ENCODE measurements around the gene IGFLR1.
"Not testable (repeated sequence)": the region's sequence is repeated elsewhere in the genome, so short reads cannot be mapped to it uniquely, and the experiment has no call there.

The IGFLR1 gene

GRCh38 chr19:35777086-35777841, 35.0 kb upstream of the IGFLR1 start:
- peak; percentile 96 for DNase-seq

GRCh38 chr19:35776102-35776788, 34.0 kb upstream of the IGFLR1 start:
- no peak for DNase-seq

- DNase-seq = peak; percentile 98
These were observed 33.2 kb upstream of the IGFLR1 start, which contains the start of gene ARHGAP33 for GRCh38 chr19:35775298-35776101. Gene ARHGAP33 (plus strand): TSS chr19:35775564. CDS start chr19:35775659, 95 bp downstream.

GRCh38 chr19:35775046-35775297, 32.7 kb upstream of the IGFLR1 start:
- no peak for DNase-seq

- peak; percentile 50 for DNase-seq
These were observed 32.2 kb upstream of the IGFLR1 start for GRCh38 chr19:35774274-35775045.

GRCh38 chr19:35773020-35773806, 31.0 kb upstream of the IGFLR1 start:
- DNase-seq = no peak

GRCh38 chr19:35772362-35772761, 30.1 kb upstream of the IGFLR1 start:
- not testable (repeated sequence) for DNase-seq

- DNase-seq = no peak
These were observed 25.8 kb upstream of the IGFLR1 start for GRCh38 chr19:35768082-35768421.

- peak; percentile 90 for DNase-seq
These were observed 25.2 kb upstream of the IGFLR1 start for GRCh38 chr19:35767288-35768081.

- peak; percentile 42 for DNase-seq
These were observed 24.4 kb upstream of the IGFLR1 start for GRCh38 chr19:35766571-35767104.

GRCh38 chr19:35764432-35765315, 22.4 kb upstream of the IGFLR1 start:
- peak; percentile 35 for DNase-seq

- no peak for DNase-seq
These were observed 18.6 kb upstream of the IGFLR1 start for GRCh38 chr19:35760711-35761349.

- DNase-seq = peak; percentile 32
These were observed 17.4 kb upstream of the IGFLR1 start for GRCh38 chr19:35759697-35760096.

- DNase-seq = peak; percentile 100
These were observed 15.7 kb upstream of the IGFLR1 start, which contains the start of gene PROSER3 for GRCh38 chr19:35757749-35758608. Gene PROSER3 (plus strand): TSS chr19:35758176. CDS start chr19:35758216, 40 bp downstream.

GRCh38 chr19:35757231-35757748, 15.0 kb upstream of the IGFLR1 start:
- DNase-seq = peak; percentile 98

GRCh38 chr19:35756377-35757230, 14.4 kb upstream of the IGFLR1 start, which contains the start of gene HSPB6:
Gene HSPB6 (minus strand): TSS chr19:35757029. CDS start chr19:35757008, 21 bp downstream.
- peak; percentile 76 for DNase-seq
